HEK293 (cell line): ENCODE measurements around the gene SLC7A11.

Experiments used
- CTCF ChIA-PET: fragments of 350-600 bp; formaldehyde crosslinking; extraction: SDS; loops from one replicate; lab custom pipeline; 2021; ENCODE audit warnings: antibody characterized with exemption; lab: Yijun Ruan, JAX
- POLR2A ChIA-PET: fragments of 300-600 bp; formaldehyde crosslinking; extraction: SDS; loops from one replicate; lab custom pipeline; 2020; ENCODE audit warnings: antibody characterized with exemption, inconsistent platforms; lab: Yijun Ruan, JAX
- H3K27ac ChIP-seq: fragments of 200-500 bp; sonication (Bioruptor generic); 2 replicates; pipeline ENCODE4 v1.5.1; 2014; ENCODE audit warnings: low read depth, low read length, control low read depth, inconsistent platforms; ENCODE audit errors: extremely low read depth
- H3K36me3 ChIP-seq, 2 experiments: fragments of 200-500 bp in 1 of 2; sonication (Bioruptor generic) in 1 of 2; 1 replicate in 1 of 2; 2 replicates in 1 of 2; pipeline ENCODE4 v1.5.1; 2014 to 2017; ENCODE audit warnings: inconsistent platforms in 2 of 2, low read length in 2 of 2; ENCODE audit not compliant: control insufficient read depth in 2 of 2, insufficient read depth in 1 of 2
- H3K4me1 ChIP-seq: fragments of 200-500 bp; sonication (Bioruptor generic); 2 replicates; pipeline ENCODE4 v1.5.1; 2014; ENCODE audit warnings: mild to moderate bottlenecking, low read length, inconsistent platforms; ENCODE audit not compliant: control insufficient read depth, insufficient read depth
- H3K4me3 ChIP-seq: 2 replicates; pipeline ENCODE4 v1.5.1; 2011; ENCODE audit warnings: low read depth, mild to moderate bottlenecking, control low read depth, low read length, moderate library complexity
- H3K9me3 ChIP-seq: fragments of 200-500 bp; sonication (Bioruptor generic); 2 replicates; pipeline ENCODE4 v1.5.1; 2014; ENCODE audit warnings: low read depth, low read length, inconsistent platforms; ENCODE audit not compliant: control insufficient read depth, insufficient read depth
- AEBP2 ChIP-seq: fragments of 450-650 bp; formaldehyde crosslinking; IDR thresholded peaks from 2 replicates; pipeline ENCODE4 v1.5.1; 2016; ENCODE audit warnings: missing biosample characterization, missing genetic modification characterization, borderline replicate concordance
- BCL6B ChIP-seq: fragments of 450-650 bp; formaldehyde crosslinking; IDR thresholded peaks from 2 replicates; pipeline ENCODE4 v1.5.1; 2017; ENCODE audit warnings: missing biosample characterization, missing genetic modification characterization
- EGR2 ChIP-seq: fragments of 450-650 bp; formaldehyde crosslinking; IDR thresholded peaks from 2 replicates; pipeline ENCODE4 v1.5.1; 2016; ENCODE audit warnings: low read depth, missing biosample characterization, missing genetic modification characterization
- GLIS1 ChIP-seq: fragments of 450-650 bp; formaldehyde crosslinking; IDR thresholded peaks from 2 replicates; pipeline ENCODE4 v1.5.1; 2016; ENCODE audit warnings: missing biosample characterization, missing genetic modification characterization
- SALL2 ChIP-seq: fragments of 450-650 bp; formaldehyde crosslinking; IDR thresholded peaks from 2 replicates; pipeline ENCODE4 v1.5.0; 2017; ENCODE audit warnings: missing biosample characterization, mild to moderate bottlenecking, missing genetic modification characterization, borderline replicate concordance
- WT1 ChIP-seq: fragments of 450-650 bp; formaldehyde crosslinking; IDR thresholded peaks from 2 replicates; pipeline ENCODE4 v1.5.1; 2016; ENCODE audit warnings: missing biosample characterization, missing genetic modification characterization
- ZBTB1 ChIP-seq: fragments of 450-650 bp; formaldehyde crosslinking; IDR thresholded peaks from 2 replicates; pipeline ENCODE4 v1.5.1; 2016; ENCODE audit warnings: missing biosample characterization, missing genetic modification characterization
- ZEB2 ChIP-seq: fragments of 450-650 bp; formaldehyde crosslinking; IDR thresholded peaks from 2 replicates; pipeline ENCODE4 v1.5.1; 2016; ENCODE audit warnings: missing biosample characterization, missing genetic modification characterization
- ZFP3 ChIP-seq: fragments of 450-650 bp; formaldehyde crosslinking; IDR thresholded peaks from 2 replicates; pipeline ENCODE4 v1.5.1; 2016; ENCODE audit warnings: low read depth, missing biosample characterization, missing genetic modification characterization
- ZNF112 ChIP-seq: fragments of 450-650 bp; formaldehyde crosslinking; IDR thresholded peaks from 2 replicates; pipeline ENCODE4 v1.5.0; 2017; ENCODE audit warnings: missing biosample characterization, missing genetic modification characterization
- ZNF114 ChIP-seq: fragments of 450-650 bp; formaldehyde crosslinking; IDR thresholded peaks from 2 replicates; pipeline ENCODE4 v1.5.0; 2017; ENCODE audit warnings: missing biosample characterization, missing genetic modification characterization
- ZNF132 ChIP-seq: fragments of 450-650 bp; formaldehyde crosslinking; IDR thresholded peaks from 2 replicates; pipeline ENCODE4 v1.5.1; 2017; ENCODE audit warnings: missing biosample characterization, missing genetic modification characterization, borderline replicate concordance
- ZNF140 ChIP-seq: fragments of 450-650 bp; formaldehyde crosslinking; IDR thresholded peaks from 2 replicates; pipeline ENCODE4 v1.5.1; 2016; ENCODE audit warnings: missing biosample characterization, missing genetic modification characterization
- ZNF175 ChIP-seq: fragments of 450-650 bp; formaldehyde crosslinking; IDR thresholded peaks from 2 replicates; pipeline ENCODE4 v1.5.1; 2016; ENCODE audit warnings: missing biosample characterization, missing genetic modification characterization
- ZNF221 ChIP-seq: fragments of 450-650 bp; formaldehyde crosslinking; IDR thresholded peaks from 2 replicates; pipeline ENCODE4 v1.5.1; 2017; ENCODE audit warnings: missing biosample characterization, missing genetic modification characterization, borderline replicate concordance
- ZNF23 ChIP-seq: fragments of 450-650 bp; formaldehyde crosslinking; IDR thresholded peaks from 2 replicates; pipeline ENCODE4 v1.5.1; 2016; ENCODE audit warnings: missing biosample characterization, missing genetic modification characterization, borderline replicate concordance
- ZNF335 ChIP-seq: fragments of 450-650 bp; formaldehyde crosslinking; conservative IDR thresholded peaks from 2 replicates; pipeline ENCODE4 v1.5.1; 2016; ENCODE audit warnings: missing biosample characterization, missing genetic modification characterization
- ZNF391 ChIP-seq: fragments of 450-650 bp; formaldehyde crosslinking; IDR thresholded peaks from 2 replicates; pipeline ENCODE4 v1.5.1; 2016; ENCODE audit warnings: low read depth, missing biosample characterization, missing genetic modification characterization, borderline replicate concordance
- ZNF501 ChIP-seq: fragments of 450-650 bp; formaldehyde crosslinking; IDR thresholded peaks from 2 replicates; pipeline ENCODE4 v1.5.1; 2016; ENCODE audit warnings: missing biosample characterization, missing genetic modification characterization
- ZNF514 ChIP-seq: fragments of 450-650 bp; formaldehyde crosslinking; IDR thresholded peaks from 2 replicates; pipeline ENCODE4 v1.5.1; 2016; ENCODE audit warnings: missing biosample characterization, missing genetic modification characterization
- ZNF529 ChIP-seq: fragments of 450-650 bp; formaldehyde crosslinking; IDR thresholded peaks from 2 replicates; pipeline ENCODE4 v1.5.1; 2017; ENCODE audit warnings: missing genetic modification characterization, missing biosample characterization; ENCODE audit not compliant: insufficient replicate concordance
- ZNF549 ChIP-seq: fragments of 450-650 bp; IDR thresholded peaks from 2 replicates; pipeline ENCODE4 v1.5.1; 2018; ENCODE audit warnings: missing biosample characterization, missing genetic modification characterization, mild to moderate bottlenecking, inconsistent platforms, moderate library complexity
- ZNF600 ChIP-seq: fragments of 450-650 bp; formaldehyde crosslinking; IDR thresholded peaks from 2 replicates; pipeline ENCODE4 v1.5.1; 2016; ENCODE audit warnings: missing biosample characterization, missing genetic modification characterization
- ZNF677 ChIP-seq: fragments of 450-650 bp; IDR thresholded peaks from 2 replicates; pipeline ENCODE4 v1.5.0; 2018; ENCODE audit warnings: missing biosample characterization, mild to moderate bottlenecking, missing genetic modification characterization, moderate library complexity
- ZSCAN16 ChIP-seq: fragments of 450-650 bp; formaldehyde crosslinking; IDR thresholded peaks from 2 replicates; pipeline ENCODE4 v1.5.1; 2016; ENCODE audit warnings: missing biosample characterization, missing genetic modification characterization
- ZSCAN5A ChIP-seq: fragments of 450-650 bp; formaldehyde crosslinking; IDR thresholded peaks from 2 replicates; pipeline ENCODE4 v1.5.1; 2016; ENCODE audit warnings: missing biosample characterization, missing genetic modification characterization
- TF ChIP-seq, protein P1 (sequence below): IDR thresholded peaks from 2 replicates; pipeline ENCODE4 v1.6.1; 2011; ENCODE audit warnings: mild to moderate bottlenecking, low read depth, low read length, borderline replicate concordance
- TF ChIP-seq, protein P2 (sequence below): fragments of 450-650 bp; formaldehyde crosslinking; IDR thresholded peaks from 2 replicates; pipeline ENCODE4 v1.5.1; 2017; ENCODE audit warnings: missing biosample characterization, mild to moderate bottlenecking, missing genetic modification characterization, moderate library complexity
- TF ChIP-seq, protein P3 (sequence below): fragments of 450-650 bp; formaldehyde crosslinking; IDR thresholded peaks from 2 replicates; pipeline ENCODE4 v1.5.1; 2016; ENCODE audit warnings: missing biosample characterization, missing genetic modification characterization

The SLC7A11 gene

GRCh38 chr4:138267835-138268234, 25.7 kb upstream of the SLC7A11 start:
- POLR2A ChIA-PET: no interaction called here

GRCh38 chr4:138266948-138267347, 24.8 kb upstream of the SLC7A11 start:
- TF ChIP-seq ZNF391 (no peak), ZNF175 (tag by site-specific recombination) (no peak), AEBP2 (tag by site-specific recombination) (no peak), ZNF140 (tag by site-specific recombination) (no peak), ZFP3 (tag by site-specific recombination) (no peak), GLIS1 (tag by site-specific recombination) (no peak), ZNF600 (tag by site-specific recombination) (no peak), ZSCAN5A (no peak), ZSCAN16 (tag by site-specific recombination) (no peak), ZNF114 (tag by site-specific recombination) (no peak), ZNF132 (tag by site-specific recombination) (no peak), ZNF335 (tag by site-specific recombination) (no peak), ZNF112 (tag by site-specific recombination) (no peak), ZEB2 (no peak), ZNF23 (tag by site-specific recombination) (no peak), SALL2 (tag by site-specific recombination) (no peak), WT1 (tag by site-specific recombination) (no peak), ZBTB1 (tag by site-specific recombination) (no peak)
- TF ChIP-seq, protein P1, sequence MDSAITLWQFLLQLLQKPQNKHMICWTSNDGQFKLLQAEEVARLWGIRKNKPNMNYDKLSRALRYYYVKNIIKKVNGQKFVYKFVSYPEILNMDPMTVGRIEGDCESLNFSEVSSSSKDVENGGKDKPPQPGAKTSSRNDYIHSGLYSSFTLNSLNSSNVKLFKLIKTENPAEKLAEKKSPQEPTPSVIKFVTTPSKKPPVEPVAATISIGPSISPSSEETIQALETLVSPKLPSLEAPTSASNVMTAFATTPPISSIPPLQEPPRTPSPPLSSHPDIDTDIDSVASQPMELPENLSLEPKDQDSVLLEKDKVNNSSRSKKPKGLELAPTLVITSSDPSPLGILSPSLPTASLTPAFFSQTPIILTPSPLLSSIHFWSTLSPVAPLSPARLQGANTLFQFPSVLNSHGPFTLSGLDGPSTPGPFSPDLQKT: no peak
- TF ChIP-seq, protein P2, sequence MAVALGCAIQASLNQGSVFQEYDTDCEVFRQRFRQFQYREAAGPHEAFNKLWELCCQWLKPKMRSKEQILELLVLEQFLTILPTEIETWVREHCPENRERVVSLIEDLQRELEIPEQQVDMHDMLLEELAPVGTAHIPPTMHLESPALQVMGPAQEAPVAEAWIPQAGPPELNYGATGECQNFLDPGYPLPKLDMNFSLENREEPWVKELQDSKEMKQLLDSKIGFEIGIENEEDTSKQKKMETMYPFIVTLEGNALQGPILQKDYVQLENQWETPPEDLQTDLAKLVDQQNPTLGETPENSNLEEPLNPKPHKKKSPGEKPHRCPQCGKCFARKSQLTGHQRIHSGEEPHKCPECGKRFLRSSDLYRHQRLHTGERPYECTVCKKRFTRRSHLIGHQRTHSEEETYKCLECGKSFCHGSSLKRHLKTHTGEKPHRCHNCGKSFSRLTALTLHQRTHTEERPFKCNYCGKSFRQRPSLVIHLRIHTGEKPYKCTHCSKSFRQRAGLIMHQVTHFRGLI (tag by site-specific recombination): no peak
- H3K9me3 ChIP-seq: no peaks in the 10 kb centered on the region
- no peaks in the 10 kb centered on the region for H3K4me1 ChIP-seq
- POLR2A ChIA-PET: no interaction called here
- no peak overlapping the region for H3K27ac ChIP-seq
- no peak overlapping the region for H3K4me3 ChIP-seq
- CTCF ChIA-PET: no interaction called here
- no peaks in the 10 kb centered on the region for H3K36me3 ChIP-seq

More at GRCh38 chr4:138267835-138268234, 25.7 kb upstream of the SLC7A11 start:
- H3K4me3 ChIP-seq: no peak overlapping the region
- CTCF ChIA-PET: no interaction called here
- no peaks in the 10 kb centered on the region for H3K4me1 ChIP-seq
- TF ChIP-seq BCL6B (tag by site-specific recombination) (no peak), ZNF221 (tag by site-specific recombination) (no peak), ZNF549 (tag by site-specific recombination) (no peak), ZNF514 (tag by site-specific recombination) (no peak), ZNF501 (tag by site-specific recombination) (no peak), ZNF677 (tag by site-specific recombination) (no peak), ZNF529 (no peak), EGR2 (no peak)
- TF ChIP-seq, protein P3, sequence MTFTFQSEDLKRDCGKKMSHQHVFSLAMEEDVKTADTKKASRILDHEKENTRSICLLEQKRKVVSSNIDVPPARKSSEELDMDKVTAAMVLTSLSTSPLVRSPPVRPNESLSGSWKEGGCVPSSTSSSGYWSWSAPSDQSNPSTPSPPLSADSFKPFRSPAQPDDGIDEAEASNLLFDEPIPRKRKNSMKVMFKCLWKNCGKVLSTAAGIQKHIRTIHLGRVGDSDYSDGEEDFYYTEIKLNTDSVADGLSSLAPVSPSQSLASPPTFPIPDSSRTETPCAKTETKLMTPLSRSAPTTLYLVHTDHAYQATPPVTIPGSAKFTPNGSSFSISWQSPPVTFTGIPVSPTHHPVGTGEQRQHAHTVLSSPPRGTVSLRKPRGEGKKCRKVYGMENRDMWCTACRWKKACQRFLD (tag by site-specific recombination): no peak
- H3K9me3 ChIP-seq: no peaks in the 10 kb centered on the region
- H3K36me3 ChIP-seq: no peaks in the 10 kb centered on the region
- no peak overlapping the region for H3K27ac ChIP-seq
